Nephron (organoid): ENCODE results near the gene INTS3.

Experiments
- H3K27ac Mint-ChIP-seq, 3 experiments: 2 replicates each; pipeline ENCODE4 v1.8.0; 2020; ENCODE audit warnings: mixed read lengths in 3 of 3, mild to moderate bottlenecking in 2 of 3, moderate library complexity in 1 of 3
- H3K27me3 Mint-ChIP-seq: 2 replicates; pipeline ENCODE4 v1.8.0; 2021; ENCODE audit warnings: low read depth, mild to moderate bottlenecking, moderate library complexity, mixed read lengths
- H3K36me3 Mint-ChIP-seq: 2 replicates; pipeline ENCODE4 v1.8.0; 2020; ENCODE audit warnings: low read depth, mixed read lengths
- H3K4me1 Mint-ChIP-seq: 2 replicates; pipeline ENCODE4 v1.8.0; 2020; ENCODE audit warnings: mixed read lengths
- H3K4me3 Mint-ChIP-seq, 3 experiments: 2 replicates each; pipeline ENCODE4 v1.8.0; 2020; ENCODE audit warnings: mild to moderate bottlenecking in 3 of 3, mixed read lengths in 3 of 3, moderate library complexity in 2 of 3
- H3K9me3 Mint-ChIP-seq: 2 replicates; pipeline ENCODE4 v1.8.0; 2020; ENCODE audit warnings: mixed read lengths
- TF ChIP-seq, protein P1 (sequence below), 3 experiments: fragments of 200-600 bp; sonication (generic); IDR thresholded peaks; one replicate each; pipeline ENCODE4 v1.5.0; 2021; ENCODE audit warnings: antibody characterized with exemption in 3 of 3; ENCODE audit not compliant: unreplicated experiment in 3 of 3

Gene INTS3

DNA sequence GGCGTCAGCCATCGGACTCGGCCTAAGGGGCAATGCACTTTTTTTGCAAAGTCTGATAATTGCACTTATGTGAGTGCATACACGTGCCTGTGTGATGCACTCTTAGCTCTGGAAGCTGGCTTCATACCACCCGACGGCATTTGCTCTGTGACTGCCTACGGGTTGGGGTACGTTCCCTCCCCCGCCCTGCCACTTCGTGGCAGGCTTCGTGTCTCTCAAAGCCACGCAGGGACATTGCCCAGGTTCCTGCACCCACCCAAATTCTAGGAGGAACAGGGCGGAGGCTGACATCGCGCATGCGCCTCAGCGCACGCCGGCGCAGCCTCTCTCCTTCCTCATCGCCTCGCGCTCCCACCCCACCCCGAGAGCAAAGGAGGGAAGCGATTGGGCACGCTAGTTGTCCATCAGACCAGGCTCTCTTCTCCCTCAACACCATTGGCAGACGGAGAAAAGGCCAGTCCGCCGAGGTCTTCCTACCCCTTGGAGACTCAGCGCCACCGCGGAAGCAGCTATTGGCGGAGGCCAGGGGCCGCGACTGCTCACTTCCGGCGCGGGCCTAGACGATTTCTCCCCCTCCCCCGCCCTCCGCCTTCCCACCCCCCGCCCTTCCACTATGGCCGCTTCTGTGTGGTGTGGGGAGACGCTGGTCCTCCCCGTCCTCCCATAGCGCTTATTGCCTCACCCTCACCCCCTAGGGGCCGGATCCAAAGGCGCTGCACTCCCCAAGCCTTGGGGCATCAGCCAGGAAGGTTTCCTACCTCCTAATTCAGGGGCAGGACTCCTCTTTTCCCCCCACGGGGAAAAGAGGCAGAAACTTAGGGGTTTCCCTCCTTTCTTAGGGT is at the start of gene INTS3:
TSS of gene INTS3 (plus strand) at position 588 of the 842 bp plus-strand sequence. CDS start 585 bp downstream, outside the sequence.
- H3K36me3 Mint-ChIP-seq: peaks cover 8% of the 10 kb centered on the region
- H3K4me3 Mint-ChIP-seq: peak within 1 kb of the TSS; percentile 98 to 99 (median 98)
- peaks cover 40% of the 10 kb centered on the region for H3K4me1 Mint-ChIP-seq
- H3K9me3 Mint-ChIP-seq: no peaks in the 10 kb centered on the region
- H3K27me3 Mint-ChIP-seq: peaks cover 3% of the 10 kb centered on the region
- peak within 1 kb of the TSS; percentile 89 to 98 (median 97) for H3K27ac Mint-ChIP-seq
- TF ChIP-seq, protein P1, sequence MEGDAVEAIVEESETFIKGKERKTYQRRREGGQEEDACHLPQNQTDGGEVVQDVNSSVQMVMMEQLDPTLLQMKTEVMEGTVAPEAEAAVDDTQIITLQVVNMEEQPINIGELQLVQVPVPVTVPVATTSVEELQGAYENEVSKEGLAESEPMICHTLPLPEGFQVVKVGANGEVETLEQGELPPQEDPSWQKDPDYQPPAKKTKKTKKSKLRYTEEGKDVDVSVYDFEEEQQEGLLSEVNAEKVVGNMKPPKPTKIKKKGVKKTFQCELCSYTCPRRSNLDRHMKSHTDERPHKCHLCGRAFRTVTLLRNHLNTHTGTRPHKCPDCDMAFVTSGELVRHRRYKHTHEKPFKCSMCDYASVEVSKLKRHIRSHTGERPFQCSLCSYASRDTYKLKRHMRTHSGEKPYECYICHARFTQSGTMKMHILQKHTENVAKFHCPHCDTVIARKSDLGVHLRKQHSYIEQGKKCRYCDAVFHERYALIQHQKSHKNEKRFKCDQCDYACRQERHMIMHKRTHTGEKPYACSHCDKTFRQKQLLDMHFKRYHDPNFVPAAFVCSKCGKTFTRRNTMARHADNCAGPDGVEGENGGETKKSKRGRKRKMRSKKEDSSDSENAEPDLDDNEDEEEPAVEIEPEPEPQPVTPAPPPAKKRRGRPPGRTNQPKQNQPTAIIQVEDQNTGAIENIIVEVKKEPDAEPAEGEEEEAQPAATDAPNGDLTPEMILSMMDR (IDR thresholded peaks at IDR 0.05; ENCODE audit: unreplicated experiment in 3 of 3): no peak

DNA sequence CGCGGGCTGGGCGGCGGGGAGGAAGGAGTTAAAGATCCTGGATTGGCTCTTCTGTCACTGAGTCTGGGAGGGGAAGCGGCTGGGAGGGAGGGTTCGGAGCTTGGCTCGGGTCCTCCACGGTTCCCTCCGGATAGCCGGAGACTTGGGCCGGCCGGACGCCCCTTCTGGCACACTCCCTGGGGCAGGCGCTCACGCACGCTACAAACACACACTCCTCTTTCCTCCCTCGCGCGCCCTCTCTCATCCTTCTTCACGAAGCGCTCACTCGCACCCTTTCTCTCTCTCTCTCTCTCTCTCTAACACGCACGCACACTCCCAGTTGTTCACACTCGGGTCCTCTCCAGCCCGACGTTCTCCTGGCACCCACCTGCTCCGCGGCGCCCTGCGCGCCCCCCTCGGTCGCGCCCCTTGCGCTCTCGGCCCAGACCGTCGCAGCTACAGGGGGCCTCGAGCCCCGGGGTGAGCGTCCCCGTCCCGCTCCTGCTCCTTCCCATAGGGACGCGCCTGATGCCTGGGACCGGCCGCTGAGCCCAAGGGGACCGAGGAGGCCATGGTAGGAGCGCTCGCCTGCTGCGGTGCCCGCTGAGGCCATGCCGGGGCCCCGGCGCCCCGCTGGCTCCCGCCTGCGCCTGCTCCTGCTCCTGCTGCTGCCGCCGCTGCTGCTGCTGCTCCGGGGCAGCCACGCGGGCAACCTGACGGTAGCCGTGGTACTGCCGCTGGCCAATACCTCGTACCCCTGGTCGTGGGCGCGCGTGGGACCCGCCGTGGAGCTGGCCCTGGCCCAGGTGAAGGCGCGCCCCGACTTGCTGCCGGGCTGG is 49.1 kb upstream of the INTS3 start, which contains the start of gene NPR1:
TSS of gene NPR1 (plus strand) at position 170 of the 818 bp plus-strand sequence. CDS start at position 591, 421 bp downstream.
- Mint-ChIP-seq H3K27me3 (peaks cover 56% of the 10 kb centered on the region), H3K4me3 (peak within 1 kb of the TSS; percentile 84 to 93 (median 85)), H3K27ac (peak within 1 kb of the TSS in 2 of 3 experiments; percentile 80 to 86), H3K4me1 (peaks cover 20% of the 10 kb centered on the region), H3K9me3 (no peaks in the 10 kb centered on the region), H3K36me3 (peaks cover 4% of the 10 kb centered on the region)
- TF ChIP-seq, protein P1 (IDR thresholded peaks at IDR 0.05; ENCODE audit: unreplicated experiment in 3 of 3): no peak

GRCh38 chr1:153679337-153680119 is 48.3 kb upstream of the INTS3 start:
- Mint-ChIP-seq H3K4me3 (peak overlapping the region; percentile 84 to 89 (median 85)), H3K27ac (peak overlapping the region; percentile 28 to 89 (median 51)), H3K4me1 (peaks cover 20% of the 10 kb centered on the region), H3K27me3 (peaks cover 56% of the 10 kb centered on the region), H3K9me3 (no peaks in the 10 kb centered on the region), H3K36me3 (peaks cover 8% of the 10 kb centered on the region)
- TF ChIP-seq, protein P1 (IDR thresholded peaks at IDR 0.05; ENCODE audit: unreplicated experiment in 3 of 3): peak; percentile 27 to 32 (median 31)

- Mint-ChIP-seq H3K4me1 (peaks cover 20% of the 10 kb centered on the region), H3K9me3 (no peaks in the 10 kb centered on the region), H3K36me3 (peaks cover 8% of the 10 kb centered on the region), H3K27ac (peak overlapping the region; percentile 28 to 89 (median 51)), H3K27me3 (peaks cover 56% of the 10 kb centered on the region), H3K4me3 (peak overlapping the region; percentile 84 to 89 (median 85))
- TF ChIP-seq, protein P1 (IDR thresholded peaks at IDR 0.05; ENCODE audit: unreplicated experiment in 3 of 3): no peak
Measured at GRCh38 chr1:153680120-153680403, 47.8 kb upstream of the INTS3 start.

DNA sequence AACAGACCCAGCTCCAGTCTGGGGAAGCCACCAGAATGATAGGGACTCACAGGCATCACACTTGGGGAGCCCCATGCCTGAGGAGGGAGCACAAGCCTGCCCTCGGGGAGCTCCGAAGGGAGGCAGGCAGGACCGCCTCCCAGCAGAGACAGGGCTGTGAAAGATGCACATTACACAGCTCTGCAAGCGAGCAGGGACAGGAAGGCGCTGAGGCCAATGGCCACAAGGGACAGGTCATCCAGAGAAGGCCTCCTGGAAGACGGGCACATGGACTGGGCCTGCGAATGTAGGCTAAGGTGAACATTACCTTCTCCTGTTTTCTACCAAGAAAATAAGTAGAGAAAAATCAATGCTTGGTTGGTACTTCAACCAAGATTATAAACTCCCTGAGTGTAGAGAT is 45.1 kb upstream of the INTS3 start:
- H3K9me3 Mint-ChIP-seq: no peaks in the 10 kb centered on the region
- TF ChIP-seq, protein P1 (IDR thresholded peaks at IDR 0.05; ENCODE audit: unreplicated experiment in 3 of 3): no peak
- H3K36me3 Mint-ChIP-seq: peaks cover 16% of the 10 kb centered on the region
- no peak overlapping the region for H3K4me3 Mint-ChIP-seq
- peaks cover 16% of the 10 kb centered on the region for H3K4me1 Mint-ChIP-seq
- no peak overlapping the region for H3K27ac Mint-ChIP-seq
- H3K27me3 Mint-ChIP-seq: peaks cover 59% of the 10 kb centered on the region
